Tibial nerve (tissue), 4 donors: ENCODE data around the gene KAT6B. TPM values are rescaled to one million over a fixed set of nuclear protein-coding genes. Genes with fewer than 3 reads are reported as not detected.

Experiments
- DNase-seq, 2 donors: peaks; one replicate each; pipeline ENCODE4 v3.0.0-alpha.2; 2019; ENCODE audit warnings: low spot score in 2 of 2
- H3K27ac ChIP-seq, 4 donors: fragments of 200-600 bp; sonication (generic) in 3 of 4; one replicate each; pipeline ENCODE4 v1.5.1; 2017 to 2019; ENCODE audit warnings: mild to moderate bottlenecking in 1 of 4
- H3K27me3 ChIP-seq, 2 donors: fragments of 200-600 bp; sonication (generic) in 1 of 2; one replicate each; pipeline versions ENCODE4 v1.5.1 to v1.6.0; 2017 to 2019
- H3K36me3 ChIP-seq, 3 donors: fragments of 200-600 bp; sonication (generic); one replicate each; pipeline ENCODE4 v1.5.1; 2018 to 2019
- H3K4me1 ChIP-seq, 4 donors: fragments of 200-600 bp; sonication (generic) in 3 of 4; one replicate each; pipeline ENCODE4 v1.5.1; 2017 to 2019
- H3K4me3 ChIP-seq, 4 donors: fragments of 200-600 bp; sonication (generic) in 3 of 4; one replicate each; pipeline ENCODE4 v1.5.1; 2017 to 2019; ENCODE audit warnings: mild to moderate bottlenecking in 1 of 4, moderate library complexity in 1 of 4
- H3K9me3 ChIP-seq, 4 donors: fragments of 200-600 bp; sonication (generic) in 3 of 4; one replicate each; pipeline ENCODE4 v1.5.1; 2017 to 2019
- CTCF ChIP-seq, 5 experiments: fragments of 200-600 bp in 3 of 5; fragments of 450-650 bp in 2 of 5; sonication (generic) in 3 of 5; IDR thresholded peaks; one replicate each; pipeline ENCODE4 v1.5.1; 2016 to 2019; ENCODE audit warnings: antibody characterized with exemption in 5 of 5, mild to moderate bottlenecking in 3 of 5, moderate library complexity in 2 of 5
- EP300 ChIP-seq, 2 donors: sonication (generic); formaldehyde crosslinking; IDR thresholded peaks; one replicate each; pipeline ENCODE4 v1.6.1; 2017; ENCODE audit warnings: antibody characterized with exemption in 2 of 2, mild to moderate bottlenecking in 1 of 2
- POLR2A ChIP-seq, 2 donors: fragments of 450-650 bp; IDR thresholded peaks; one replicate each; pipeline ENCODE4 v1.6.1; 2017; ENCODE audit warnings: antibody characterized with exemption in 2 of 2, mild to moderate bottlenecking in 2 of 2, moderate library complexity in 2 of 2
- WGBS, 2 donors: methylation state at CpG; one replicate each; pipeline ENCODE4 v1.1.5; 2018; 5-methylcytosine and 5-hydroxymethylcytosine counted together
- total RNA-seq, 4 donors: library from RNA; depleted of rRNA; stranded (reverse); fragments of >200 nt; gene quantifications; one replicate each; pipeline ENCODE4 v1.1.0, GENCODE V29; 2016

The KAT6B gene
- total RNA-seq, 4 donors from 2014 or later: 42.3 to 59.7 (median 45.6) TPM

DNA sequence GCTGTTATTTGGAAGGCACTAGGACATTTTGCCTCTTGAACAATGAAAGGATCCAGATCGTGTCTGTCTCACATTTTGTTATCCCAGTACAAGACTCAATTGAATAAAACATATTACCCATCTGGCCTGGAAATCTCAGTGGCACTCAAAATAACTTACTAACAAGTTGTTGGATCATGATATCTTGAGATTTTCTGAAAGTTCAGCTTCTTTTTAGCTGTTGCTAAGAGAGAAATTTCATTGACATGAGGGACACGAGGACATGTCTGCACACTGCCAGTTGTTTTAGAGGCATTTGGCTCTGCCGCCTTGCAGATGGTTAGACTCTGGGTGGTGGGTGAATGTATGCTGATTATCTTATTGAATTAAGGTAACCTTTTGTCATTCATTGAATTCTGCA lies 41.0 kb downstream of the KAT6B start:
- Histone ChIP-seq H3K4me3 (no peak overlapping the region), H3K36me3 (no peaks in the 10 kb centered on the region), H3K27me3 (no peaks in the 10 kb centered on the region), H3K27ac (no peak overlapping the region), H3K4me1 (peaks cover 0 to 44% (median 0%) of the 10 kb centered on the region in 4 donors), H3K9me3 (no peaks in the 10 kb centered on the region)
- DNase-seq: no peak
- TF ChIP-seq EP300 (IDR thresholded peaks at IDR 0.05) (no peak), CTCF (IDR thresholded peaks at IDR 0.05) (no peak), POLR2A (IDR thresholded peaks at IDR 0.05) (no peak)
- 78 to 79% methylated on average over 3 of the region's 3 CpGs for WGBS, 2 donors

DNA sequence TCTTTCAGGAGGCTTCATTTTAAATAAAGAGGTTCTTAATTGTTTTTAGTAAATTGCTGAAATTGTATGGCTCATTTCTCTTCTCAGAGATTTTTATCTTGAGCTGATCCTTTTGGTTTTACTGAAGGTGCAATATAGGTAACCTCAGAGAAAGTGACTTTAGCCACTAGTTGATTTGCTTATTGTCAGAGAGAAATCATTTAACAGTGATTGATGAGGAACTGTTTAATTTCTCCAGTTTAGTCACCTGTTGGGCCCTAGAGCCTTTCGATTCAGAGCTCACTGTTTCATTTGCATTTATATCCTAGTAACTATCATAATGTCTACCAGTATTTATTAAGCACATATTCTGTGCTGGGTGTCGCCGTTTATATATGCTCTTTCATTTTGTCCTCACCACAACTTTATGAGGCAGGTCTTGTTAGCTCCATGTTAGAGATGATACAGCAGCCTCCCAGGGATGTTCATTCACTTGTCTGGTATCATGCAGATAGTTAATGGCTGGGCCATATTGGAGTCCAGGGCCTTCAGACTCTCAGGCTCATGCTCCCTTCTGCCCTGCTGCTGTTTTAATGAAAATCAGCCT lies 42.1 kb downstream of the KAT6B start:
- Histone ChIP-seq H3K9me3 (no peaks in the 10 kb centered on the region), H3K4me3 (no peak overlapping the region), H3K4me1 (peaks cover 0 to 38% (median 0%) of the 10 kb centered on the region in 4 donors), H3K27me3 (no peaks in the 10 kb centered on the region), H3K27ac (no peak overlapping the region), H3K36me3 (no peaks in the 10 kb centered on the region)
- no peak for DNase-seq
- TF ChIP-seq CTCF (IDR thresholded peaks at IDR 0.05) (no peak), EP300 (IDR thresholded peaks at IDR 0.05) (no peak), POLR2A (IDR thresholded peaks at IDR 0.05) (no peak)
- 92 to 93% methylated on average over 3 of the region's 3 CpGs for WGBS, 2 donors

DNA sequence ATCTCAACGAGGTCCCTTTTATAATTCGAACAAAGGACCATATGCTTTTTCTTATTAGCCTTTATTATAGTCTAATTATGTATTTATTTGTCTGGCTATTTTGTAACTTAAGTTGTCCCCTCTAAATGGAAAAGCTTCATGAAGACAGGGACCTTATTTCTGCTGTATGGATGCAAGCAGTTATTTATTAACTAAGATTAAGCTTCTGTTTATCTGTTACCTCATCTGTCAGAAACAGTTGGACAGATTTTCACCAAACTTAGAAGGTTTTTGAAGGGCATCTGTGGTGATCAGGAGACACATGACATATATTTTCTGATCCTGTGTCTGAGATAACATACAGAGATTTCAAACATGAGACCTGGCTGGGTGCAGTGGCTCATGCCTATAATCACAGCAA lies 43.2 kb downstream of the KAT6B start:
- Histone ChIP-seq H3K27ac (no peak overlapping the region), H3K4me1 (peaks cover 0 to 48% (median 0%) of the 10 kb centered on the region in 4 donors), H3K9me3 (no peaks in the 10 kb centered on the region), H3K36me3 (no peaks in the 10 kb centered on the region), H3K4me3 (no peak overlapping the region), H3K27me3 (no peaks in the 10 kb centered on the region)
- WGBS, 2 donors: 87 to 91% methylated on average over 2 of the region's 2 CpGs
- TF ChIP-seq CTCF (IDR thresholded peaks at IDR 0.05) (no peak), POLR2A (IDR thresholded peaks at IDR 0.05) (no peak), EP300 (IDR thresholded peaks at IDR 0.05) (no peak)
- DNase-seq: no peak

DNA sequence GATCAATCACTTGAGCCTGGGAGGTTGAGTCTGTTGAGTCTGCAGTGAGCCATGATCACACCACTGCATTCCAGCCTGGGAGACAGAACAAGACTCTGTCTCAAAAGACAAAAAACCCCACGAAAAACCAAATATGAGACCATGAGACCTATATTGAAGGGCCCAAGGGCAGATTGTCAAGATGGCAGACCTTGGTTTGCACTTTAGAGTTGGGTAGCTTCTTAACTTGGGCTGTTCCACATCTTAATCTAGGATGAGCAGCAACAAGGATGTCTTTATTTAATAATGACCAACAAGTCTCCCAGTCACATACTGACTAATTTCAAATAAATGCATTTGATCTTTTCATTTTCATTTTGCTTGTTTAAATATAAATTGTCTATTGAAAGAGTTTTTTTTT lies 43.8 kb downstream of the KAT6B start:
- DNase-seq: no peak

More for the DNA sequence above, 43.8 kb downstream of the KAT6B start:
- 73 to 89% methylated on average over 1 of the region's 1 CpG for WGBS, 2 donors
- no peaks in the 10 kb centered on the region for H3K36me3 ChIP-seq
- H3K4me3 ChIP-seq: no peak overlapping the region
- TF ChIP-seq EP300 (IDR thresholded peaks at IDR 0.05) (no peak), CTCF (IDR thresholded peaks at IDR 0.05) (no peak), POLR2A (IDR thresholded peaks at IDR 0.05) (no peak)
- peaks cover 0 to 47% (median 0%) of the 10 kb centered on the region in 4 donors for H3K4me1 ChIP-seq
- H3K9me3 ChIP-seq: no peaks in the 10 kb centered on the region
- no peaks in the 10 kb centered on the region for H3K27me3 ChIP-seq
- H3K27ac ChIP-seq: no peak overlapping the region
